Measurements from ENCODE around the gene PATJ.

The PATJ gene

GRCh38 chr1:62090016-62090415 lies 347.7 kb downstream of the PATJ start:
- DNase-seq (ENCODE audit: extremely low read depth, low read depth) = no peak
- no peak for TF ChIP-seq CTCF (IDR thresholded peaks at IDR 0.05; ENCODE audit: low read depth, low read length, missing control alignments)
- H3K4me3 ChIP-seq (replicated peaks; ENCODE audit: low read depth, low read length) = no peak overlapping the region

- TF ChIP-seq CTCF (IDR thresholded peaks at IDR 0.05; ENCODE audit: low read depth, low read length, missing control alignments) = no peak
- DNase-seq (ENCODE audit: extremely low read depth, low read depth) = no peak
- H3K4me3 ChIP-seq (replicated peaks; ENCODE audit: low read depth, low read length) = no peak overlapping the region
These were observed 349.8 kb downstream of the PATJ start for GRCh38 chr1:62092110-62092509.

GRCh38 chr1:62093261-62093660 lies 351.0 kb downstream of the PATJ start:
- no peak overlapping the region for H3K4me3 ChIP-seq (replicated peaks; ENCODE audit: low read depth, low read length)
- no peak for TF ChIP-seq CTCF (IDR thresholded peaks at IDR 0.05; ENCODE audit: low read depth, low read length, missing control alignments)
- DNase-seq (ENCODE audit: extremely low read depth, low read depth) = no peak

GRCh38 chr1:62097464-62097863 lies 355.2 kb downstream of the PATJ start:
- TF ChIP-seq CTCF (IDR thresholded peaks at IDR 0.05; ENCODE audit: low read depth, low read length, missing control alignments) = no peak
- no peak overlapping the region for H3K4me3 ChIP-seq (replicated peaks; ENCODE audit: low read depth, low read length)
- no peak for DNase-seq (ENCODE audit: extremely low read depth, low read depth)

- TF ChIP-seq CTCF (IDR thresholded peaks at IDR 0.05; ENCODE audit: low read depth, low read length, missing control alignments) = no peak
- DNase-seq (ENCODE audit: extremely low read depth, low read depth) = no peak
- no peak overlapping the region for H3K4me3 ChIP-seq (replicated peaks; ENCODE audit: low read depth, low read length)
These were observed 358.2 kb downstream of the PATJ start for GRCh38 chr1:62100442-62100841.

- TF ChIP-seq CTCF (IDR thresholded peaks at IDR 0.05; ENCODE audit: low read depth, low read length, missing control alignments) = no peak
- DNase-seq (ENCODE audit: extremely low read depth, low read depth) = no peak
- no peak overlapping the region for H3K4me3 ChIP-seq (replicated peaks; ENCODE audit: low read depth, low read length)
These were observed 361.6 kb downstream of the PATJ start for GRCh38 chr1:62103846-62104245.

- TF ChIP-seq CTCF (IDR thresholded peaks at IDR 0.05; ENCODE audit: low read depth, low read length, missing control alignments) = no peak
- no peak overlapping the region for H3K4me3 ChIP-seq (replicated peaks; ENCODE audit: low read depth, low read length)
- DNase-seq (ENCODE audit: extremely low read depth, low read depth) = no peak
These were observed 365.6 kb downstream of the PATJ start for GRCh38 chr1:62107923-62108322.

Data from HFF-Myc (cell line).